Measurements from ENCODE around the gene SNX7. TPM values are rescaled to one million over a fixed set of nuclear protein-coding genes. Genes with fewer than 3 reads are reported as not detected.

The SNX7 gene
- total RNA-seq, 4 donors from 2014 or later: 21.7 to 55.4 (median 35.2) TPM

DNA sequence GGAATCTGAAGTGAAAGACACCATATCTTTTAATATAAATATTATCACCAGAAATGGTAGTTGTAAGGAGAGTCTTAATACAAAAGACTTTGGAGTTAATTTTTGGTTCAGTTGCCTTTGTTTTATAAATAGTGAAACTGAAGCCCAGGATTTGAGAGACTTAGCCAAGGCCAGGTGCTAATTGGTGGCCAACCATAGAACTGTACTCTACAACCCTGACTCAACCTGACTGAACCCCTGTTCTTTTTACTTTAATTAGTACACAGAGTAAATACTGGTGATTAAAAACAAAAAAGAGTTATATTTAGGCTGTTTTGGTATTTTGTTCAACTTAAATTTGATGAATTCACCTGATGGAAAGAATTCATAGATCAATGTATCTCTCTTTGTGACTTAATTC is 76.3 kb downstream of the SNX7 start:
- no peak for ATAC-seq
- no peaks in the 10 kb centered on the region for H3K27me3 ChIP-seq
- no peak overlapping the region for H3K4me3 ChIP-seq
- H3K36me3 ChIP-seq: no peaks in the 10 kb centered on the region
- H3K4me1 ChIP-seq: no peaks in the 10 kb centered on the region
- TF ChIP-seq EP300 (IDR thresholded peaks at IDR 0.05): no peak
- TF ChIP-seq, protein P1, sequence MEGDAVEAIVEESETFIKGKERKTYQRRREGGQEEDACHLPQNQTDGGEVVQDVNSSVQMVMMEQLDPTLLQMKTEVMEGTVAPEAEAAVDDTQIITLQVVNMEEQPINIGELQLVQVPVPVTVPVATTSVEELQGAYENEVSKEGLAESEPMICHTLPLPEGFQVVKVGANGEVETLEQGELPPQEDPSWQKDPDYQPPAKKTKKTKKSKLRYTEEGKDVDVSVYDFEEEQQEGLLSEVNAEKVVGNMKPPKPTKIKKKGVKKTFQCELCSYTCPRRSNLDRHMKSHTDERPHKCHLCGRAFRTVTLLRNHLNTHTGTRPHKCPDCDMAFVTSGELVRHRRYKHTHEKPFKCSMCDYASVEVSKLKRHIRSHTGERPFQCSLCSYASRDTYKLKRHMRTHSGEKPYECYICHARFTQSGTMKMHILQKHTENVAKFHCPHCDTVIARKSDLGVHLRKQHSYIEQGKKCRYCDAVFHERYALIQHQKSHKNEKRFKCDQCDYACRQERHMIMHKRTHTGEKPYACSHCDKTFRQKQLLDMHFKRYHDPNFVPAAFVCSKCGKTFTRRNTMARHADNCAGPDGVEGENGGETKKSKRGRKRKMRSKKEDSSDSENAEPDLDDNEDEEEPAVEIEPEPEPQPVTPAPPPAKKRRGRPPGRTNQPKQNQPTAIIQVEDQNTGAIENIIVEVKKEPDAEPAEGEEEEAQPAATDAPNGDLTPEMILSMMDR (IDR thresholded peaks at IDR 0.05): no peak
- TF ChIP-seq POLR2A (IDR thresholded peaks at IDR 0.05): no peak
- no peak for TF ChIP-seq POLR2AphosphoS5 (IDR thresholded peaks at IDR 0.05)
- no peaks in the 10 kb centered on the region for H3K9me3 ChIP-seq
- H3K27ac ChIP-seq: no peak overlapping the region

DNA sequence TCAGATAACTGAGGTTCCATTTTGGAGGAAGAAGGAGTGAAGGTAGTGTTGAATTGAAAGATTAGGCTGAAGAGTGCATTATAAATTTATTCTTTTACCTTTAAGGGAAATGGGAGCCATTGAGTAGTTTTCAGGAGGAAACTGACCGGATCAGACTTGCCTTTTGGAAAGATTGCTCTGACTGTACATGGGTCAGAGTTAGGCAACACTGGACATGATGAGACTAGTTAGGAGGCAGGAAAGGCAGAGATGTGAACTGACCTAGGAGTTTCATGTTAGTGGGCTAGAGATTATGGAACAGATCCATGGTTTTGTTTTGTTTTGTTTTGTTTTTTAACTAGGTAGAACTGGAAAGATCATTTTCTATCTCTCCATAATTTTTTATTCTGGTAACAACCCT is 78.2 kb downstream of the SNX7 start:
- no peak for ATAC-seq
- no peak overlapping the region for H3K27ac ChIP-seq
- H3K9me3 ChIP-seq: no peaks in the 10 kb centered on the region
- H3K4me3 ChIP-seq: no peak overlapping the region
- no peaks in the 10 kb centered on the region for H3K27me3 ChIP-seq
- H3K36me3 ChIP-seq: no peaks in the 10 kb centered on the region
- no peaks in the 10 kb centered on the region for H3K4me1 ChIP-seq
- 65 to 100% methylated on average over 1 of the region's 1 CpG for WGBS, 2 donors (ENCODE audit: low coverage in 1 of 2)
- no peak for TF ChIP-seq POLR2A (IDR thresholded peaks at IDR 0.05)
- TF ChIP-seq, protein P1 (IDR thresholded peaks at IDR 0.05): no peak

DNA sequence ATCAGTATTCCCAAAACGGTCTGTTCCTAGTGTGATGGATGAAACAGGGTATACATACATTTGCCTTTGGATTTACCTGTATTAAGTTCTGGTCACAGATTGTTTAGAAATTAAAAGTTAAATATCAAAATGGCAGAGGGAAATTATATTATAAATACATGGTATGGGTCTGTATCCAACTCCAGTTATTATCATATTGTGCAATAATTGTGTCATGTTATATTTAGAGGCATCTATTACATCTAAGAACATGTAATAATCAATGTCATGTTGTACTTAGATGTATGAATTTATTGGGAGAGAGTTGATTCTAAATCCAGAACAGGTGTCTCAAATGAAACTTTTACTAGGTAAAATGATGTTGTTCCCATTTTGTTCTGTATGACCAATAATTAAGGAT is 79.6 kb downstream of the SNX7 start:
- Histone ChIP-seq H3K9me3 (no peaks in the 10 kb centered on the region), H3K27ac (no peak overlapping the region), H3K4me3 (no peak overlapping the region), H3K4me1 (no peaks in the 10 kb centered on the region), H3K27me3 (no peaks in the 10 kb centered on the region), H3K36me3 (no peaks in the 10 kb centered on the region)
- WGBS, 2 donors (ENCODE audit: low coverage in 1 of 2): 33 to 79% methylated on average over 1 of the region's 1 CpG
- TF ChIP-seq POLR2AphosphoS5 (IDR thresholded peaks at IDR 0.05) (no peak), POLR2A (IDR thresholded peaks at IDR 0.05) (no peak), EP300 (IDR thresholded peaks at IDR 0.05) (no peak)
- TF ChIP-seq, protein P1 (IDR thresholded peaks at IDR 0.05): no peak
- ATAC-seq: no peak

DNA sequence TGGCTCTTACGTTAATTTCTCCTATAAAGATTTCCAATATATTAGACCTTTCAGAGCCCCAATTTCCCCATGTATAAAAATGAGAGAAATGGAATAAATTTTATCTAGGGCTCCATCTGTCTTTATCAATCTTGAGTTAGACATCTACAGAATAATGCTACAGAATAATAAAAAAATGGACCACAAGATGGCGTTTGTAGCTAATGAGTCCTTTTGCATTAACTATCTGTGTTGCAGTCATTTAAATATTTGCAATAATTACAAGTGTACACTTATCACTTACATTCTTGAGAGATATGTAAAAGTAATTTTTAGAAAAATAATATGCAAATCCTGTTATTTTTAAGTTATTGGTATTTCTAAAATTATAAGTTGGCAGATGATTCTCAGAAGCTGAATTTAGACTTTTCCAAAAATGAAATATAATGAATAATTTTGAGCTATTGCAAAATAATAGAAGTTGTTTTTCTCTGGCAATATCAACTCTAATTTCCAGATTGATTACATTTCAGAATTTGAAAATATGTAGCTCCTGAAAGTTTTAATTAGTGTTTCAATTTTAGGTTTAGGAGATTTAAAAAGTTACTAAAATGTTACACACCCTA is 87.7 kb downstream of the SNX7 start:
- 52 to 62% methylated on average over 2 of the region's 2 CpGs for WGBS, 2 donors (ENCODE audit: low coverage in 1 of 2)
- Histone ChIP-seq H3K27ac (no peak overlapping the region), H3K4me1 (no peaks in the 10 kb centered on the region), H3K36me3 (no peaks in the 10 kb centered on the region), H3K27me3 (no peaks in the 10 kb centered on the region), H3K9me3 (no peaks in the 10 kb centered on the region), H3K4me3 (no peak overlapping the region)
- ATAC-seq: no peak
- no peak for TF ChIP-seq POLR2A (IDR thresholded peaks at IDR 0.05)
- TF ChIP-seq, protein P1 (IDR thresholded peaks at IDR 0.05): peak in 2 of 4 experiments; percentile 12 to 14

DNA sequence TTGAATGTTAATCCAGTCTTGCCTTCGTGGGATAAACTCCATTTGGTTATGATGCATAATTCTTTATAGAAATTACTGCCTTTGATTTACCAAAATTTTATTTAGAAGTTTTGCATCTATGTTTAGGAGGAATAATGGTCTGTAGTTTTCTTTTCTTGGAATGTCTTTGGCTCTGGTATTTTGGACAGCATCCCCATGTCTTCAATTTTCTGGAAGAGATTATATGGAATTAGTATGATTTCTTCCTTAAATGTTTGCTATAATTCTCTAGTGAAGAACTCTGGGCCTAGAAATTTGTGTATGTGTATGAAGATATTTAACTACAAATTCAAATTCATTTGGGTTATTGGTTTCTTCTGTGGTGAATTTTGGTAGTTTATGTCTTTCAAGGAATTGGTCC is 92.7 kb downstream of the SNX7 start:
- Histone ChIP-seq H3K27me3 (no peaks in the 10 kb centered on the region), H3K4me3 (no peak overlapping the region), H3K9me3 (no peaks in the 10 kb centered on the region), H3K36me3 (no peaks in the 10 kb centered on the region), H3K4me1 (no peaks in the 10 kb centered on the region), H3K27ac (no peak overlapping the region)
- TF ChIP-seq POLR2A (IDR thresholded peaks at IDR 0.05): no peak
- TF ChIP-seq POLR2AphosphoS5 (IDR thresholded peaks at IDR 0.05): no peak
- TF ChIP-seq, protein P1 (IDR thresholded peaks at IDR 0.05): no peak
- no peak for TF ChIP-seq EP300 (IDR thresholded peaks at IDR 0.05)
- ATAC-seq: no peak
- WGBS, 2 donors (ENCODE audit: low coverage in 1 of 2): 63 to 65% methylated on average over 1 of the region's 1 CpG
